HPDE6-E6E7 (cell line): ENCODE results near the gene MYO5B.
A peak's percentile ranks its signal among the peaks of the same experiment; 100 is the strongest.
"Not testable (repeated sequence)": the region's sequence is repeated elsewhere in the genome, so short reads cannot be mapped to it uniquely, and the experiment has no call there.

Experiments
- DNase-seq: peaks from one replicate; pipeline ENCODE4 v3.0.0; 2011; ENCODE audit warnings: missing footprints; ENCODE audit errors: extremely low spot score

The MYO5B gene

GRCh38 chr18:50194631-50195532 lies at the start of gene MYO5B:
TSS of gene MYO5B (minus strand) at chr18:50195147. CDS start at chr18:50194793, 354 bp downstream.
- DNase-seq: peak; percentile 73

GRCh38 chr18:50241768-50242167 lies 46.8 kb upstream of the MYO5B start:
- DNase-seq: not testable (repeated sequence)

- DNase-seq: no peak
Measured at GRCh38 chr18:50240080-50240563, 45.2 kb upstream of the MYO5B start.

GRCh38 chr18:50232419-50232818 lies 37.5 kb upstream of the MYO5B start:
- no peak for DNase-seq

GRCh38 chr18:50231621-50232020 lies 36.7 kb upstream of the MYO5B start:
- peak; percentile 43 for DNase-seq

- DNase-seq: not testable (repeated sequence)
Measured at GRCh38 chr18:50220249-50220648, 25.3 kb upstream of the MYO5B start.

- DNase-seq: no peak
Measured at GRCh38 chr18:50218432-50219197, 23.7 kb upstream of the MYO5B start.

- no peak for DNase-seq
Measured at GRCh38 chr18:50209311-50209710, 14.4 kb upstream of the MYO5B start.

- DNase-seq: no peak
Measured at GRCh38 chr18:50207722-50208121, 12.8 kb upstream of the MYO5B start.

GRCh38 chr18:50203801-50204604 lies 9.1 kb upstream of the MYO5B start:
- DNase-seq: peak; percentile 50

GRCh38 chr18:50201476-50202018 lies 6.6 kb upstream of the MYO5B start:
- DNase-seq: no peak

GRCh38 chr18:50199921-50200320 lies 5.0 kb upstream of the MYO5B start:
- DNase-seq: no peak

GRCh38 chr18:50199346-50199855 lies 4.5 kb upstream of the MYO5B start:
- DNase-seq: no peak

GRCh38 chr18:50196261-50196660 lies 1.3 kb upstream of the MYO5B start:
- DNase-seq: no peak

- no peak for DNase-seq
Measured at GRCh38 chr18:50195689-50196088, 742 bp upstream of the MYO5B start.

- DNase-seq: no peak
Measured at GRCh38 chr18:50193796-50194630, 934 bp downstream of the MYO5B start.

GRCh38 chr18:50192995-50193795 lies 1.8 kb downstream of the MYO5B start:
- DNase-seq: no peak

GRCh38 chr18:50190926-50191325 lies 4.0 kb downstream of the MYO5B start:
- DNase-seq: no peak

- DNase-seq: no peak
Measured at GRCh38 chr18:50190236-50190635, 4.7 kb downstream of the MYO5B start.
